ENCODE results near the gene KSR2. TPM values are rescaled to one million over a fixed set of nuclear protein-coding genes. Genes with fewer than 3 reads are reported as not detected.
A peak's percentile ranks its signal among the peaks of the same experiment; 100 is the strongest.

Gene KSR2
- total RNA-seq, 4 donors from 2014 or later: 0.02 to 0.10 TPM; not detected in 2

DNA sequence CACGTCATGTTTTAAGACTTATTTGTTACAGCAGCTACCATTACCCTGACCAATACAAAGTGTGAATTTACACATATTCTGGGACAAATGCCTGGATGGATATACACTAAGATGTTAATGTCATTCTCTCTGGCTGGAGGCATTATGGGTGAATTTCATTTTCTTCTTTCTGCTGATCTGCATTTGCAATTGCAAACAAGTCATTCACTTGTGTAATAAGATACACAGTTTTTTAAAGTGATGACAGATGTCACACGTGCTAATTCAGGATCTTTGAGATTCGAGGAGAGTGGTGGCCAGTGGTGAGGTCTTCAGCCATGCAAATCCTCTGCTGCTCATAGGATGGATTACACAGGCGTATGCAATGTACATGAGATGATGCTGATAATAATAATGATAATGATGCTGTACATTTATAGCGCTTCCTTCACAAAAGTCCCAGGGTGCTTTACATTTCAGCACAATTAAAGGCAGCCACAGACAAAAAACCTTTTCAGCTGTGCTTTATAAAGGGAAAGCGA is 451.5 kb downstream of the KSR2 start:
- intact Hi-C loops (cut with DNase I; ENCODE audit: low total_unique reads): no loop called here
- ATAC-seq (no peak), DNase-seq (no peak)
- Histone ChIP-seq H3K27ac (no peak overlapping the region), H3K4me1 (peaks cover 9 to 37% of the 10 kb centered on the region in 2 donors), H3K36me3 (no peaks in the 10 kb centered on the region), H3K27me3 (no peaks in the 10 kb centered on the region), H3K9me3 (no peaks in the 10 kb centered on the region), H3K4me3 (no peak overlapping the region)
- TF ChIP-seq POLR2A (IDR thresholded peaks at IDR 0.05): no peak
- TF ChIP-seq, protein P1, sequence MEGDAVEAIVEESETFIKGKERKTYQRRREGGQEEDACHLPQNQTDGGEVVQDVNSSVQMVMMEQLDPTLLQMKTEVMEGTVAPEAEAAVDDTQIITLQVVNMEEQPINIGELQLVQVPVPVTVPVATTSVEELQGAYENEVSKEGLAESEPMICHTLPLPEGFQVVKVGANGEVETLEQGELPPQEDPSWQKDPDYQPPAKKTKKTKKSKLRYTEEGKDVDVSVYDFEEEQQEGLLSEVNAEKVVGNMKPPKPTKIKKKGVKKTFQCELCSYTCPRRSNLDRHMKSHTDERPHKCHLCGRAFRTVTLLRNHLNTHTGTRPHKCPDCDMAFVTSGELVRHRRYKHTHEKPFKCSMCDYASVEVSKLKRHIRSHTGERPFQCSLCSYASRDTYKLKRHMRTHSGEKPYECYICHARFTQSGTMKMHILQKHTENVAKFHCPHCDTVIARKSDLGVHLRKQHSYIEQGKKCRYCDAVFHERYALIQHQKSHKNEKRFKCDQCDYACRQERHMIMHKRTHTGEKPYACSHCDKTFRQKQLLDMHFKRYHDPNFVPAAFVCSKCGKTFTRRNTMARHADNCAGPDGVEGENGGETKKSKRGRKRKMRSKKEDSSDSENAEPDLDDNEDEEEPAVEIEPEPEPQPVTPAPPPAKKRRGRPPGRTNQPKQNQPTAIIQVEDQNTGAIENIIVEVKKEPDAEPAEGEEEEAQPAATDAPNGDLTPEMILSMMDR (IDR thresholded peaks at IDR 0.05 in 4 of 5, conservative IDR thresholded peaks at IDR 0.05 in 1 of 5): no peak
- in situ Hi-C loops (cut with MboI; ENCODE audit: low sequenced_read_pairs in 4 of 4): no loop called here

DNA sequence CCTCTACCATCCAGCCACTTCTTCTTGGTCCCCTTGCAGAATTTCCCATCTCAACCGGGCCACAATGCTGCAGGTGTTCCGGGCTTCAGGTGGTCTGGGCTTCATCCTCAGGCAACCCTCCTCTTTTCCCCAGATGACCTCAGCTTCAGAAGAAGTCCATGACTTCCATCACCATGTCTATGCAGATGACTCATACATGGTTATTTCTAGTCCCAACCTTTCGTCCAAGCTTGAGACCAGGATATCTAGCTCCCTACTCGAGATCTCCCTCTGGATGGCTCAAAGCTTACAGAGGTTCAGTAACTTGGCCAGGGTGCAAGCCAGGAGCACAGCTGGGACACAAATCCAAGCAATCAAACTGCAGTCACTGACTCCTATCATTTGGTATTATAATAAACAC is 452.8 kb downstream of the KSR2 start:
- H3K4me3 ChIP-seq: no peak overlapping the region
- TF ChIP-seq, protein P1 (IDR thresholded peaks at IDR 0.05 in 4 of 5, conservative IDR thresholded peaks at IDR 0.05 in 1 of 5): no peak
- no peak for TF ChIP-seq POLR2A (IDR thresholded peaks at IDR 0.05)
- no peak for DNase-seq
- ATAC-seq: peak; percentile 59 to 83
- no peaks in the 10 kb centered on the region for H3K9me3 ChIP-seq
- in situ Hi-C loops (cut with MboI; ENCODE audit: low sequenced_read_pairs in 4 of 4): no loop called here
- no peaks in the 10 kb centered on the region for H3K27me3 ChIP-seq
- H3K4me1 ChIP-seq: peaks cover 7 to 25% of the 10 kb centered on the region in 2 donors
- H3K36me3 ChIP-seq: no peaks in the 10 kb centered on the region
- intact Hi-C loops (cut with DNase I; ENCODE audit: low total_unique reads): no loop called here
- no peak overlapping the region for H3K27ac ChIP-seq

GRCh38 chr12:117514016-117514415 is 454.8 kb downstream of the KSR2 start:
- ATAC-seq: no peak
- Histone ChIP-seq H3K27ac (no peak overlapping the region), H3K36me3 (no peaks in the 10 kb centered on the region), H3K4me1 (peaks cover 6 to 18% of the 10 kb centered on the region in 2 donors), H3K27me3 (no peaks in the 10 kb centered on the region), H3K9me3 (no peaks in the 10 kb centered on the region), H3K4me3 (no peak overlapping the region)
- intact Hi-C loops (cut with DNase I; ENCODE audit: low total_unique reads): no loop called here
- TF ChIP-seq POLR2A (IDR thresholded peaks at IDR 0.05): no peak
- TF ChIP-seq, protein P1 (IDR thresholded peaks at IDR 0.05 in 4 of 5, conservative IDR thresholded peaks at IDR 0.05 in 1 of 5): no peak
- no peak for DNase-seq
- in situ Hi-C loops (cut with MboI; ENCODE audit: low sequenced_read_pairs in 4 of 4): no loop called here

DNA sequence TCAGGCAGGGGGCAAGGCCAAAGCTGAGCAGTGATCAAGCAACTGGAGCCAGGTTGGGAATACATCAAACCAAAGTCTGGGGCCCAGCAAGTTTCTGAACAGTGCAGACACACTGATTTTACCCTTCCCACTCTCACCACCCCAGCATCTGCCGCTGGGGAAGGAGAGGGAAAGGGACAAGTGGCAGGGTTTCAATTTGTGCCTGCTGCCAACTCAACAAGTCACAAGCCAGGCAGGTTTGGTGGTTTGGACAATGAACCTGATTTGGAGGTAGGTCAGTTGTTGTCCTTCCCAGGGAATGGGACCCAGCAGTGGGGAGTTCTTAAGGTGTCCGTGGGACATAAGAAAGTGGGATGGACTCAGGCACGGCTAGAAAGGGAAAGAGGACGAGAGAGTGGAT is 455.4 kb downstream of the KSR2 start:
- Histone ChIP-seq H3K27ac (no peak overlapping the region), H3K4me3 (no peak overlapping the region), H3K36me3 (no peaks in the 10 kb centered on the region), H3K27me3 (no peaks in the 10 kb centered on the region), H3K9me3 (no peaks in the 10 kb centered on the region), H3K4me1 (peaks cover 4 to 11% of the 10 kb centered on the region in 2 donors)
- no peak for TF ChIP-seq POLR2A (IDR thresholded peaks at IDR 0.05)
- TF ChIP-seq, protein P1 (IDR thresholded peaks at IDR 0.05 in 4 of 5, conservative IDR thresholded peaks at IDR 0.05 in 1 of 5): no peak
- ATAC-seq: no peak
- DNase-seq: no peak
- intact Hi-C loops (cut with DNase I; ENCODE audit: low total_unique reads): no loop called here
- in situ Hi-C loops (cut with MboI; ENCODE audit: low sequenced_read_pairs in 4 of 4): no loop called here

DNA sequence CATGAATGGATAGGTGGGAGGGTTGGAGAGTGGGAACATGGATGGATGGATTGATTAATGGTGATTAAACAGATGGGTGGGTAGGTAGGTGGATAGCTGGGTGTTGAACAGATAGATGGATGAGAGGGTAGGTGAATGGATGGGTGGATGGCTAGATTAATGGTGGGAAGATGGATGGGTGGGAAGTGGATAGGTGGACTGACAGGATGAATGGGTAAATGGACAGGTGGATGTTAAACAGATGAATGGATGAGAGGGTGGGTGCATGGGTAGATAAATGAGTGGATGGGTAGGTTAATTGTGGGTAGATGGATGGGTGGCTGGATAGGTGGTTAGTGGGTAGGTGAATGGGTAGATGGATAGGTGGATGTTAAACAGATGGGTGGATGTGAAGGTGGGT is 460.3 kb downstream of the KSR2 start:
- in situ Hi-C loops (cut with MboI; ENCODE audit: low sequenced_read_pairs in 4 of 4) (no loop called here), intact Hi-C loops (cut with DNase I; ENCODE audit: low total_unique reads) (no loop called here)
- no peaks in the 10 kb centered on the region for H3K36me3 ChIP-seq
- no peak overlapping the region for H3K4me3 ChIP-seq
- DNase-seq (no peak), ATAC-seq (no peak)
- H3K27me3 ChIP-seq: no peaks in the 10 kb centered on the region
- no peaks in the 10 kb centered on the region for H3K9me3 ChIP-seq
- no peak overlapping the region for H3K27ac ChIP-seq
- TF ChIP-seq, protein P1 (IDR thresholded peaks at IDR 0.05 in 4 of 5, conservative IDR thresholded peaks at IDR 0.05 in 1 of 5): no peak
- TF ChIP-seq POLR2A (IDR thresholded peaks at IDR 0.05): no peak
- H3K4me1 ChIP-seq: no peaks in the 10 kb centered on the region

Data from gastrocnemius medialis (tissue), 4 donors.